SH-SY5Y (cell line): ENCODE data around the gene ZDHHC14.

Experiments
- GATA2 ChIP-seq: IDR thresholded peaks from 2 replicates; pipeline ENCODE4 v1.6.1; 2011; ENCODE audit warnings: mild to moderate bottlenecking, low read depth, low read length
- GATA3 ChIP-seq: IDR thresholded peaks from 2 replicates; pipeline ENCODE4 v1.6.1; 2011; ENCODE audit warnings: low read depth, mild to moderate bottlenecking, low read length, moderate library complexity

- TF ChIP-seq GATA2 (no peak), GATA3 (no peak)
Measured at GRCh38 chr6:157452096-157452495, 71.1 kb downstream of the ZDHHC14 start.
